SK-N-SH (cell line): Measurements from ENCODE around the gene EPHA6.

Experiments used
- CHD2 ChIP-seq: fragments of 150-350 bp; IDR thresholded peaks from 2 replicates; pipeline ENCODE4 v1.6.1; 2018; ENCODE audit warnings: low read length; ENCODE audit not compliant: partially characterized antibody
- CTCF ChIP-seq: fragments of 200-600 bp; sonication (generic); IDR thresholded peaks from 2 replicates; pipeline ENCODE4 v1.6.1; 2017; ENCODE audit warnings: antibody characterized with exemption, mild to moderate bottlenecking, moderate library complexity
- ELF1 ChIP-seq: IDR thresholded peaks from 2 replicates; pipeline ENCODE4 v1.4.0; 2012
- EP300 ChIP-seq, 2 experiments: IDR thresholded peaks; 2 replicates each; pipeline versions ENCODE4 v1.4.0 to v1.6.1; 2012; ENCODE audit warnings: borderline replicate concordance in 1 of 2, low read depth in 1 of 2, low read length in 1 of 2
- EZH2phosphoT487 ChIP-seq: fragments of 200-600 bp; sonication (generic); IDR thresholded peaks from 2 replicates; pipeline ENCODE4 v1.6.1; 2017; ENCODE audit warnings: low read depth, mixed run types, mild to moderate bottlenecking, antibody characterized with exemption, moderate library complexity, borderline replicate concordance
- FOXM1 ChIP-seq: IDR thresholded peaks from 2 replicates; pipeline ENCODE4 v1.4.0; 2012; ENCODE audit warnings: low read depth, mild to moderate bottlenecking
- JUND ChIP-seq: IDR thresholded peaks from 2 replicates; pipeline ENCODE4 v1.4.0; 2012
- MEF2A ChIP-seq: IDR thresholded peaks from 2 replicates; pipeline ENCODE4 v1.4.0; 2012; ENCODE audit warnings: low read depth, borderline replicate concordance
- PBX3 ChIP-seq: IDR thresholded peaks from 2 replicates; pipeline ENCODE4; 2012
- POLR2AphosphoS5 ChIP-seq: IDR thresholded peaks from 2 replicates; pipeline ENCODE4 v1.6.1; 2012; ENCODE audit warnings: low read depth, low read length
- REST ChIP-seq: IDR thresholded peaks from 2 replicates; pipeline ENCODE4 v1.6.1; 2012; ENCODE audit warnings: mild to moderate bottlenecking, low read depth, low read length, moderate library complexity
- TAF1 ChIP-seq: IDR thresholded peaks from 2 replicates; pipeline ENCODE4 v1.6.1; 2012; ENCODE audit warnings: low read depth, mild to moderate bottlenecking, low read length, moderate library complexity, borderline replicate concordance
- TEAD4 ChIP-seq: IDR thresholded peaks from 2 replicates; pipeline ENCODE4 v1.4.0; 2012; ENCODE audit warnings: mild to moderate bottlenecking, borderline replicate concordance; ENCODE audit not compliant: insufficient read depth
- YY1 ChIP-seq: IDR thresholded peaks from 2 replicates; pipeline ENCODE4 v1.4.0; 2012; ENCODE audit warnings: low read depth, mild to moderate bottlenecking

- TF ChIP-seq CTCF = no peak
- no peak for TF ChIP-seq EZH2phosphoT487
- no peak for TF ChIP-seq POLR2AphosphoS5
- no peak for TF ChIP-seq YY1
- TF ChIP-seq FOXM1 = no peak
- no peak for TF ChIP-seq MEF2A
- TF ChIP-seq PBX3 = no peak
- TF ChIP-seq TAF1 = no peak
- no peak for TF ChIP-seq JUND
- no peak for TF ChIP-seq CHD2
- no peak for TF ChIP-seq REST
- no peak for TF ChIP-seq TEAD4
- no peak for TF ChIP-seq EP300 (IDR thresholded peaks at IDR 0.05; ENCODE audit: borderline replicate concordance in 1 of 2, low read depth in 1 of 2, low read length in 1 of 2)
- TF ChIP-seq ELF1 = no peak
Observed at GRCh38 chr3:97269202-97269601, 454.8 kb downstream of the EPHA6 start.
